ENCODE measurements around the gene LIPF.

DNA sequence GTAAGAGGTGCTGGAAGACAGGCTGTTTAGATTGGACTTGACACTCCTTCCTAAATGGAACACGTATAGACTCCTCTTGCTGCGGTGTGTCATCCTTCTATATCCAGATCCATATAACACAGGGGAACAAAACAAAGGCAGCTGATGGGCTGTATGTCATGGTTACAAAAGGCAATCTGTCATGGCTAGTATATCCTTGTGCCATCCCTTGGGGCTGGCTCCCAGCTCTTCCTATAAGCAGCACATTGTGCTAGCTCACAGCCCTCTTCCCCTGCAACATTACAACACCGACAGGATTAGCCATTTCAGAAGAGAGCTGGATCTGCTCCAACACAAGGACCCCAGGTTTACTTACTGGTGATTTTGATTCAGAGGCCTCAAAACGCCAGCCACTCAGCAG, 57.1 kb downstream of the LIPF start:
- TF ChIP-seq POLR2AphosphoS5 (IDR thresholded peaks at IDR 0.05; ENCODE audit: low read depth, low read length) (no peak), POLR2A (IDR thresholded peaks at IDR 0.05; ENCODE audit: low read depth, low read length) (no peak)

Measured in GM12891 (cell line).